GM12801 (cell line): ENCODE data around the gene ZSCAN32.

Experiments
- TF ChIP-seq, protein P1 (sequence below): IDR thresholded peaks from one replicate; pipeline ENCODE4 v1.5.1; 2011; ENCODE audit warnings: control low read depth; ENCODE audit not compliant: insufficient read length; ENCODE audit errors: extremely low read depth

Gene ZSCAN32

DNA sequence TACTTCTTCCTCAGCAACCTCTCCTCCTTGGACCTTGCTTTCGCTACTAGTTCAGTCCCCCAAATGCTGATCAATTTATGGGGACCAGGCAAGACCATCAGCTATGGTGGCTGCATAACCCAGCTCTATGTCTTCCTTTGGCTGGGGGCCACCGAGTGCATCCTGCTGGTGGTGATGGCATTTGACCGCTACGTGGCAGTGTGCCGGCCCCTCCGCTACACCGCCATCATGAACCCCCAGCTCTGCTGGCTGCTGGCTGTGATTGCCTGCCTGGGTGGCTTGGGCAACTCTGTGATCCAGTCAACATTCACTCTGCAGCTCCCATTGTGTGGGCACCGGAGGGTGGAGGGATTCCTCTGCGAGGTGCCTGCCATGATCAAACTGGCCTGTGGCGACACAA is 44.7 kb downstream of the ZSCAN32 start:
- TF ChIP-seq, protein P1, sequence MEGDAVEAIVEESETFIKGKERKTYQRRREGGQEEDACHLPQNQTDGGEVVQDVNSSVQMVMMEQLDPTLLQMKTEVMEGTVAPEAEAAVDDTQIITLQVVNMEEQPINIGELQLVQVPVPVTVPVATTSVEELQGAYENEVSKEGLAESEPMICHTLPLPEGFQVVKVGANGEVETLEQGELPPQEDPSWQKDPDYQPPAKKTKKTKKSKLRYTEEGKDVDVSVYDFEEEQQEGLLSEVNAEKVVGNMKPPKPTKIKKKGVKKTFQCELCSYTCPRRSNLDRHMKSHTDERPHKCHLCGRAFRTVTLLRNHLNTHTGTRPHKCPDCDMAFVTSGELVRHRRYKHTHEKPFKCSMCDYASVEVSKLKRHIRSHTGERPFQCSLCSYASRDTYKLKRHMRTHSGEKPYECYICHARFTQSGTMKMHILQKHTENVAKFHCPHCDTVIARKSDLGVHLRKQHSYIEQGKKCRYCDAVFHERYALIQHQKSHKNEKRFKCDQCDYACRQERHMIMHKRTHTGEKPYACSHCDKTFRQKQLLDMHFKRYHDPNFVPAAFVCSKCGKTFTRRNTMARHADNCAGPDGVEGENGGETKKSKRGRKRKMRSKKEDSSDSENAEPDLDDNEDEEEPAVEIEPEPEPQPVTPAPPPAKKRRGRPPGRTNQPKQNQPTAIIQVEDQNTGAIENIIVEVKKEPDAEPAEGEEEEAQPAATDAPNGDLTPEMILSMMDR: no peak

DNA sequence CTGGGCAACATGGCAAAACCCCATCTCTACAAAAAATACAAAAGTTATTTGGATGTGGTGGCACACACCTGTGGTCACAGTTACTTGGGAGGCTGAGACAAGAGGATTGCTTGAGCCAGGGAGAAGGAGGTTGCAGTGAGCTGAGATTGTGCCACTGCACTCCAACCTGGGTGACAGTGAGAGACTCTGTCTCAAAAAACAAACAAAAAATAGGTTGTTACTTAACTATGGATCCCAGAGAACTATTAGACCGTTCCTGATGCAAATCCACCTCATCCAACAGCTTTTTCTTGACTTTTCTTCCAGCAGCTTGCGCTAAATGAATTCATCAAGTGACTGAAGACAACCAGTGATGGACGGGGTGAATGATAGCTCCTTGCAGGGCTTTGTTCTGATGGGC is 45.2 kb downstream of the ZSCAN32 start, which contains the start of gene OR2C1:
TSS of gene OR2C1 (plus strand) at position 301 of the 400 bp plus-strand sequence. CDS start at position 353, 52 bp downstream.
- TF ChIP-seq, protein P1: no peak

DNA sequence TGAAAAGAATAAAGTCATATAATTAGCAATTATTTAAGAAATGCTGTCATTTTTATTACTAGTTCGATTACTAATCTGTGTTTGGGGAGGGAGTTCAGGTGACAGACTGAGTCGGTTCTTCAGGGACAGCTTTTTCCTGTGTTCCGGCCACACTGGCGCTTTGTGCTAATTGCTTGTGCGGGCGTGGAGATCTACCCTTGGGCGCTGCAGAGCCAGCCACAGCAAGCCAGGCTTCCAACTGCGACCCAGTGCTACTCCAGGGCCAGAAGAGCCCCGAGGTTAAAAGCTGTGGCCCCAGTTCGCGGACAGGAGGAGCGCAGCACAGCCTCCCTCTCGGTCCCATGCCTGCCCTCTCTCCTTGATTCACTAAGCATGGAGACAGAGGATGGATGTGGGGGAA is 51.6 kb downstream of the ZSCAN32 start:
- TF ChIP-seq, protein P1: no peak

DNA sequence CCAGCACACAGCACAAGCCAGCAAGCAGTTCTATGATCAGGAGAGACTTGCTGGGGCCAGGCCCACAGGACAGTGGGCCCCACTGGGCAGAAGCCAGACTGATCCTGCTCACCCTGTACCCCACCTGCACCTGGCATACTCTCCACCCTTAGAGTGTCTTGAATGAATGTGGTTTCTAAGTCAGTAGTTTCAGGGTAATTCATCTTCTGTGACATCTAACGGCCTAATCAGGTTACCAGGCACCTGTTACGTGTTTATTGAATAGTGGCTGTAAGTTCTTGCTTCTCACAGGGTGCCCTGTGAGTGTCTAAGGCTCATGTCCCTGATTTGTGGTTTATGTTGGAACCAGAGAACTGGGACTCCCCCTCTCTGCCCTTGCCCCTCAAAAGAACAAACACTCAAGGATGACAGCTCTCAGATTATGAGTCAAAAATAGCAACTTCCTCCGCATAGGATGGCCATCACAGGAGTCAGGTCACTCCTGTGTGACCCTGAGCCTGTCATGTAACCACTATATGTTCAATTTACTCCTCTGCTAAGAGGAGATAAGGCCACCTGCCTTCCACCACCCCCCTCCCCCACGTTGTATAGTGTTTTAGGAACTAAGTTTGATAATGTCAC is 52.1 kb downstream of the ZSCAN32 start:
- TF ChIP-seq, protein P1: no peak

GRCh38 chr16:3347586-3347985 is 53.2 kb downstream of the ZSCAN32 start:
- TF ChIP-seq, protein P1: no peak

DNA sequence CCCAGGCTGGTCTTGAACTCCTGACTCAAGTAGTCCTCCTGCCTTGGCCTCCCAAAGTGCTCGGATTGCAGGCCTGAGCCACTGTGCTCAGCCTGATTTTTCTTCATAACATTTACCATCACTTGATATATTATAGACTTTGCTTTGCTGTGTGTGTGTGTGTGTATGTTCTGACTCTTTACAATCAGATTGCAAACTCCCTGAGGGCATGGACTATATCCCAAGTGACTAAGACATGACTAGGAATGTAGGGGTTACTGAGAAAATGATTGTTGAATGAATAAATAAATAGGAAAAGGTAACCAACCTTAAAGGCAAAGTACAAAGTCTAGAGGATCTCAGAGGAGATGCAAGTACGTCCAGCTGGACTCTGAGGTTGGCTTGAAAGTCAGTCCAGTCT is 54.8 kb downstream of the ZSCAN32 start:
- TF ChIP-seq, protein P1: no peak
